ENCODE results near the gene LHFPL2. TPM values are rescaled to one million over a fixed set of nuclear protein-coding genes. Genes with fewer than 3 reads are reported as not detected.
"Not testable (repeated sequence)": the region's sequence is repeated elsewhere in the genome, so short reads cannot be mapped to it uniquely, and the experiment has no call there.

LHFPL2 gene, protein sequence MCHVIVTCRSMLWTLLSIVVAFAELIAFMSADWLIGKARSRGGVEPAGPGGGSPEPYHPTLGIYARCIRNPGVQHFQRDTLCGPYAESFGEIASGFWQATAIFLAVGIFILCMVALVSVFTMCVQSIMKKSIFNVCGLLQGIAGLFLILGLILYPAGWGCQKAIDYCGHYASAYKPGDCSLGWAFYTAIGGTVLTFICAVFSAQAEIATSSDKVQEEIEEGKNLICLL
- total RNA-seq (2014; rRNA removed; shearing (Covaris generic)) = 8.4 and 8.6 TPM in 2 replicates
- 3.6 and 4.9 TPM in 2 replicates for polyA plus RNA-seq (2014; cell fraction: nucleus; rRNA removed)

GRCh38 chr5:78648359-78649210, at the start of gene LHFPL2:
Gene LHFPL2 (minus strand): TSS chr5:78648772. CDS start chr5:78510213, 138,559 bp downstream.
- peak; percentile 46 for DNase-seq (ENCODE audit: extremely low read depth, low read depth)

GRCh38 chr5:78696637-78697036, 48.1 kb upstream of the LHFPL2 start:
- no peak for DNase-seq (ENCODE audit: extremely low read depth, low read depth)

DNA sequence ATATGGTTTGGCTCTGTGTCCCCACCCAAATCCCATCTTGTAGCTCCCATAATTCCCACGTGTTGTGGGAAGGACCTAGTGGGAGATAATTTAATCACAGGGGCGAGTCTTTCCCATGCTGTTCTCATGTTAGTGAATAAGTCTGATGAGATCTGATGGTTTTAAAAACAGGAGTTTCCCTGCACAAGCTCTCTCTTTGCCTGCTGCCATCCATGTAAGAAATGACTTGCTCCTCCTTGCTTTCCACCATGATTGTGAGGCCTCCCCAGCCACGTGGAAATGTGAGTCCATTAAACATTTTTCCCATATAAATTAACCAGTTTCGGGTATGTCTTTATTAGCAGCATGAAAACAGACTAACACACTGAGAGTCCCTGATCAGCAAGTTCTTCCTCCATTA, 47.5 kb upstream of the LHFPL2 start:
- DNase-seq (ENCODE audit: extremely low read depth, low read depth) = not testable (repeated sequence)

GRCh38 chr5:78693339-78693738, 44.8 kb upstream of the LHFPL2 start:
- no peak for DNase-seq (ENCODE audit: extremely low read depth, low read depth)

- no peak for DNase-seq (ENCODE audit: extremely low read depth, low read depth)
These were observed 42.8 kb upstream of the LHFPL2 start for GRCh38 chr5:78691084-78691960.

GRCh38 chr5:78690253-78690972, 41.8 kb upstream of the LHFPL2 start:
- no peak for DNase-seq (ENCODE audit: extremely low read depth, low read depth)

DNA sequence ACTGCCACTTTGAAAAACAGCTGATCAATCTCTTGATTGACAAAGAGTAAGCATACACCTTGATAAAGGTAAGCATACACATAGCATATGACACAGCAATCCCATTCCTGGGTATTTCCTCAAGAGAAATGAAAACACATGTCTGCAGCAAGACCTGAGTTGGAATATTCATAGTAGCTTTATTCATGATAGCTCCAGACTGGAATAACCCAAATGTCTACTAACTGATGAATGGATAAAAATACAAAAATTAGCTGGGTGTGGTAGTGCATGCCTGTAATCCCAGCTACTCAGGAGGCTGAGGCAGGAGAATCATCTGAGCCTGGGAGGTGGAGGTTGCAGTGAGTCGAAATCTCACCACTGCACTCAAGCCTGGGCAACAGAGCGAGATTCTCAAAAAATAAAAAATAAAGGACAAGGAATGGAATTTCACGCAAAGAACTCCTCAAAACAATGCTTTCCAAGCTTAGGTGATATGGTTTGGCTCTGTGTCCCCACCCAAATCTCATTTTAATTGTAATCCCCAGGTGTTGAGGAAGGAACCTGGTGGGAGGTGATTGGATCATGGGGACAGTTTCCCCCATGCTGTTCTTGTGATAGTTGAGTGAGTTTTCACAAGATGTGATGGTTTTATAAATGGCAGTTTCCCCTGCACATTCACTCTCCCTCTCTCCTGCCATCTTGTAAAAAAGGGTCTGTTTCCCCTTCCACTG, 41.1 kb upstream of the LHFPL2 start:
- DNase-seq (ENCODE audit: extremely low read depth, low read depth) = no peak

DNA sequence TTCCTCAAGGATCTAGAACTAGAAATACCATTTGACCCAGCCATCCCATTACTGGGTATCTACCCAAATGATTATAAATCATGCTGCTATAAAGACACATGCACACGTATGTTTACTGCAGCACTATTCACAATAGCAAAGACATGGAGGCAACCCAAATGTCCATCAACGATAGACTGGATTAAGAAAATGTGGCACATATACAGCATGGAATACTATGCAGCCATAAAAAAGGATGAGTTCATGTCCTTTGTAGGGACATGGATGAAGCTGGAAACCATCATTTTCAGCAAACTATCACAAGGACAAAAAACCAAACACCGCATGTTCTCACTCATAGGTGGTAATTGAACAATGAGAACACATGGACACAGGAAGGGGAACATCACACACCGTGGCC, 38.9 kb upstream of the LHFPL2 start:
- not testable (repeated sequence) for DNase-seq (ENCODE audit: extremely low read depth, low read depth)

- DNase-seq (ENCODE audit: extremely low read depth, low read depth) = not testable (repeated sequence)
These were observed 35.3 kb upstream of the LHFPL2 start for GRCh38 chr5:78683905-78684304.

GRCh38 chr5:78679905-78680304, 31.3 kb upstream of the LHFPL2 start:
- DNase-seq (ENCODE audit: extremely low read depth, low read depth) = no peak

DNA sequence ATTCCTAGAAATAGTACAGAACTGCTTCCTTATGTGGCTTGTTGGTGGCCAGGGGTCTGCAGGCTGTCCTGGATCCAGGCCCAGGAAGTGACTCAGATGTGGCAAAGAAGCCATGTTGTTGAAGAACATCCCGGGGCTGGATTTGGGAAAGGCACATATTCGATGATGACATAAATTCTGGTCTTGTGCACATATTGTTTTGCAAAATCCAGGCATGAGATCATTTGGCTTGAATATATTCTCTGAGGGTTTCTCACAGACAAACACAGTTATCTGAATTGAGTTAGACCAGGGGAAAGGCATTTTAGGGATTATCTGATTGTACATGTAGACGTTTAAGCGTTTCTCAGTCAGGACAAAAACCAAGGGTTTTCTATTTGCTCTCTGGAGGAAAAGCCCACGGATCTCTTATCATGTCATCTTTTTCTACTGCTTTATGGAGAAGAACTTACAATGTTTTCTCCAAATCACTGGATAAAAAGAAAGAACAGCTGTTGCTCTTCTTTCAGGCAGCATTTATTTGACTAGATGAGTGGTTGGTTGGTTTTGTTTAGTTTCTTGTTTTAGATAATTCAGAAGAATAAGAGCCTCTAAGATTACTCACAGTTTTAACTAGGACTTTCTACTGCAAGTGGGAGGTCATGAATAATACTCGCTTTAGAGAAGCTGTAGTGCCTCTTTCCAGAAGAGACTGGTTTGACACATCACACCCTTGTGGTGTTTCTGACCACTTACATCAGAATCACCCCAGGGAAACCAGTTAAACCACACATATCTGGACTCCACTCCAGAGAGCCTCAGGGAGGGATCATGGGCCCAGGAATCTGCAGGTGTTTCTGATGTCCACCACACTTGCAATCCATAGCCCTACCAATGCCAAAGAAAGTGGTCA, 29.5 kb upstream of the LHFPL2 start:
- DNase-seq (ENCODE audit: extremely low read depth, low read depth) = peak; percentile 46

DNA sequence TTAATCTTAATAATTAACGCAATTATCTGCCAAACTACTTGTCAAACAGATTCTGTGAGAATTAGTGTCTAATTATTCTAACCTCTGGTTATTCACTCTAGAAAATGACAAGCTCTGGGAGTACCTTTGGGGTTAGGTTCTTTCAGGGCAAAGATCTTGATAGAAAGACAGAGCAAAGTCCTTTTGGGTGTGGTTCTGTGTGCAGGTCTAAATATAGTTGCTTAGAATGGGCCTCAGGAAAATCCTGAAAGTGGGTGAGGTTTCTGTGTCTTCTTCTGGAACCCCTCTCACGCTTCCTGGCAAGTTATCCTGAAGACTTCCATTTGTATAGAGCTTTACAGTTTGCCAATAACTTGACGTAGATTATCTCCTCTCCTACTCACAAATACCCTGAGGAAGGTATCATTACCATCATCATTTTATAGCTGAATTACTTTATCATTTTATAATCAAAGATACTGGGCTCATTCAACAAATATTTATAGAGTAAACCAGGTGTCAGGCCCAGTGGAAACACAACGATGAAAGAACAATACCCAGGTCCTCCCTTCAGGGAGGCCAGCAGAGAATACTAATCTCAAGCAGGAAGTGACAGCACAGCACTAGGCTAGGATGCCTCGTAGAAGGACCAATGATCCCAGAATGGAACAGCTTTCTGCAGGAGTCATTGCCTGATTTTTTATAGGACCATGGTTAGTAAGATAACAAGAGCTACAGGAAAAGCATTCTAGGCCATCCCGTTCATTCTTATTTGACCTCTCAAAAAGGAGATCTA, 27.6 kb upstream of the LHFPL2 start:
- DNase-seq (ENCODE audit: extremely low read depth, low read depth) = no peak

DNA sequence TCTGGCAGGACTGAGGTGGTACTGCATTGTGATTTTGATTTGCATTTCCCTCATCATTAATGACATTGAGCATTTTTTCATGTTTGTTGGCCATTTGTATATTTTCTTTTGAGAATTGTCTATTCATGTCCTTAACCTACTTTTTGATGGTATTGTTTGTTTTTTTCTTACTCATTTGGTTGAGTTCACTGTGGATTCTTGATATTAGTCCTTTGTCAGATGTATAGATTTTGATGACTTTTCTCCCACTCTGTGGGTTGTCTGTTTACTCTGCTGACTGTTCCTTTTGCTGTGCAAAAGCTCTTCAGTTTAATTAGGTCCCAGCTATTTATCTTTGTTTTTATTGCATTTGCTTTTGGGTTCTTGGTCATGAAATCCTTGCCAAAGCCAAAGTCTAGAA, 25.3 kb upstream of the LHFPL2 start:
- DNase-seq (ENCODE audit: extremely low read depth, low read depth) = not testable (repeated sequence)

GRCh38 chr5:78672154-78672553, 23.6 kb upstream of the LHFPL2 start:
- no peak for DNase-seq (ENCODE audit: extremely low read depth, low read depth)

DNA sequence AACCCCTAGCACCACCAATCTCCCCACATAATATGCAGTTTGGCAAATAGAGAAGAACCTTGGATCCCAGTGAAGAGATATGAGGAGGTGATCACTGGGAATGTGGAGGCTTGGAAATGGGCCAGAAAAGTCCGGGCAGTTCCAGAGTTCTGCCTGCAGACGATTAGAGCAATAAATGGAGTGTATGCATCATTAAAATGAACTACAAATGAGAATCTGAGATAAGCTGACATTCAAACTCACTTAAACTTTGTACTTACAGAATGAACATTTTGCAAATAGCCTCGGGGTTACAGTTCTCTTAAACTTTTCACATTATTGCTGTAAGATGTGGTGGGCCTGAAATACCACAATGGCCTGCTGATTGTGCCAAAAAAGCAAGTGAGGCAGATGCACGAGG, 23.0 kb upstream of the LHFPL2 start:
- no peak for DNase-seq (ENCODE audit: extremely low read depth, low read depth)

DNA sequence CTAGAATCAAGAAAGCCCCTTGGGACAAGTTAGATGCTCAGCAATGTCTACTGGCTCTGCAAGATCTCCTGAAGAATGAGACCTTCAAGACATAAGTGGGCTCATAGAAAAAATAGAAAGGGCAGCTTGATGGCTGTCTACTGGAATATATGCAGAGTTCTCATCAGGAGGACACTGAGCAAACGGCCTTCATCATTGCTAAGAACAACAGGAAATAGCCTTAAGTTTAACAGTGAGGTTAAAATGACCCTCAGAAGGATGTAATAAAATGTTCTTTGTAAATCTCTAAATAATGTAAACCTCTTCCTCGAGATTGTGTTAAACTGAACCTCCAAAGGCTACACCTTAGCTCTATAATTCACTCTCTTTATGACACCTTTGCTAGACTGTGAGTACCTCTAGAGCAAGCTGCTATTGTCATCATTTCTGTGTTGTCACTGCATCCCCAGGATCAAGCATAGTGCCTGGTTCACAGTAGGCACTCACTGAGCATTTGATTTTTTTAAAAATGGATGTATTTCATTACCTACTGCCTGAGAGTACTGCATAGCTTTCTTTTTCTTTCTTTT, 22.2 kb upstream of the LHFPL2 start:
- DNase-seq (ENCODE audit: extremely low read depth, low read depth) = no peak

GRCh38 chr5:78669331-78669730, 20.8 kb upstream of the LHFPL2 start:
- no peak for DNase-seq (ENCODE audit: extremely low read depth, low read depth)

Measured in NCI-H460 (cell line).